ENCODE measurements around the gene UBP1. TPM values are rescaled to one million over a fixed set of nuclear protein-coding genes. Genes with fewer than 3 reads are reported as not detected.

UBP1 gene
- total and polyA plus RNA-seq, 2 donors (not counting 1 experiment from before 2014, with no cell fraction given) = 50.7 to 75.4 TPM

DNA sequence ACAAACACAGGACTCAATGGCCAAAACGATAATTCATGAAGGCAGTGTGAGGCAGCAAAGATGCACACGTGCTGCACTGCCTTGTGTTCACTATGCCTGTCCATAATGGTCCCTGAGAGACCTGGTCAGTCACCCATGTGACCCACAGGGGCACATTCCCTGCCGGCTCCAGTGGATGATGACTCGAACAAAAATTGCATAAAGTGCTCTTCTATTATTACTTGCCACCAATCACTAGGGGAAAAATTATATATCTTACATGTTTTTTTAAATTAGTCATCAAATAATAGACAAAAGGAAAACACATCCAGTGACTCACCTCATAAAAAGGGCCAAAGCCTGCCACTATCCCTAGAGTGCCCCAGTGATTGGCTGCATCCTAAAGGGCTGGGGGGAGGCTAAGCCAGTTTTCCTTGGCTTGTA lies 47.5 kb downstream of the UBP1 start:
- TF ChIP-seq EZH2 (IDR thresholded peaks at IDR 0.05; ENCODE audit: borderline replicate concordance, insufficient read depth, low read depth, low read length, poor library complexity, severe bottlenecking) (no peak), CTCF (IDR thresholded peaks at IDR 0.05) (no peak)
- H3K27ac ChIP-seq (ENCODE audit: low read length in 2 of 2) = no peak overlapping the region
- DNase-seq = no peak
- no peaks in the 10 kb centered on the region for H3K27me3 ChIP-seq (replicated peaks in 1 of 4; ENCODE audit: control extremely low read depth in 1 of 4, control insufficient read depth in 3 of 4, insufficient read depth in 4 of 4, low read length in 3 of 4)
- H3K9ac ChIP-seq (ENCODE audit: low read length) = no peak overlapping the region
- intact Hi-C loops (cut with micrococcal nuclease) = no loop called here
- Mint-ChIP-seq H3K27me3 (no peaks in the 10 kb centered on the region), H3K27ac (no peak overlapping the region), H3K9me3 (ENCODE audit: insufficient read depth) (no peaks in the 10 kb centered on the region), H3K4me3 (no peak overlapping the region), H3K4me1 (no peaks in the 10 kb centered on the region)
- WGBS (ENCODE audit: insufficient coverage) = 91% methylated on average over 2 of the region's 4 CpGs
- H3K79me2 ChIP-seq (ENCODE audit: control insufficient read depth, insufficient read depth, low read length) = no peaks in the 10 kb centered on the region
- H3K4me1 ChIP-seq (ENCODE audit: control insufficient read depth in 2 of 2, insufficient read depth in 2 of 2, low read length in 2 of 2) = no peaks in the 10 kb centered on the region
- no peak for ATAC-seq (ENCODE audit: low read depth)
- ChIA-PET POLR2A (no interaction called here), CTCF (no interaction called here)
- no peak overlapping the region for H3K4me2 ChIP-seq (replicated peaks; ENCODE audit: low read depth, low read length, poor library complexity, severe bottlenecking)
- peaks cover 1 to 84% of the 10 kb centered on the region in 2 experiments for H3K36me3 ChIP-seq (replicated peaks in 1 of 2; ENCODE audit: control extremely low read depth in 1 of 2, control insufficient read depth in 1 of 2, extremely low read depth in 1 of 2, insufficient read depth in 2 of 2, low read length in 1 of 2)
- H2AFZ ChIP-seq (ENCODE audit: insufficient read depth, low read depth, low read length, poor library complexity, severe bottlenecking) = no peak overlapping the region
- no peaks in the 10 kb centered on the region for H3K9me3 ChIP-seq (ENCODE audit: control extremely low read depth in 1 of 3, control insufficient read depth in 2 of 3, insufficient read depth in 1 of 3, low read length in 2 of 3)
- H3K4me3 ChIP-seq (ENCODE audit: control extremely low read depth in 1 of 5, extremely low read depth in 1 of 5, insufficient read depth in 1 of 5, low read depth in 2 of 5, low read length in 4 of 5) = no peak overlapping the region
- H4K20me1 ChIP-seq (ENCODE audit: control insufficient read depth, insufficient read depth, low read length, poor library complexity, severe bottlenecking) = no peaks in the 10 kb centered on the region

DNA sequence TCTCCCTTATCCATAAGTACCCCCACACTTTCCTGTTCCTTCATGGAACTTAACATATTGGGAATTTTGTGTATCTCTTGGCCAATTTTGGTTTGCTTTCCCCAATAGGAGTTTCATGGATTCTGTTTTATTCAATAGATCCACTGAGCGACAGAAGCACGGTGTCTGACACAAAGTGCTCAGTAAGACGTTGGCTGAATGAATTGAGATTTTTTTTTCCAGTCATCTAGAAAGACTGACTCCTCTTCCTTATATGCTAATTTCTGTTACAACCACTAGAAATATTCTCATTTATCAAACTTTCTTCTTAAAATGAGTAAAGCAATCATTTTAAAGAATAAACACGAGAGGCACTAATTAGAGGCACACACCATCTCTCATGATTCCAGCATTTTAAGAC lies 48.1 kb downstream of the UBP1 start:
- intact Hi-C loops (cut with micrococcal nuclease) = no loop called here
- DNase-seq = no peak
- H3K9ac ChIP-seq (ENCODE audit: low read length) = no peak overlapping the region
- Mint-ChIP-seq H3K4me1 (no peaks in the 10 kb centered on the region), H3K9me3 (ENCODE audit: insufficient read depth) (no peaks in the 10 kb centered on the region), H3K27ac (no peak overlapping the region), H3K4me3 (no peak overlapping the region), H3K27me3 (no peaks in the 10 kb centered on the region)
- no peaks in the 10 kb centered on the region for H3K9me3 ChIP-seq (ENCODE audit: control extremely low read depth in 1 of 3, control insufficient read depth in 2 of 3, insufficient read depth in 1 of 3, low read length in 2 of 3)
- TF ChIP-seq EZH2 (IDR thresholded peaks at IDR 0.05; ENCODE audit: borderline replicate concordance, insufficient read depth, low read depth, low read length, poor library complexity, severe bottlenecking) = no peak
- TF ChIP-seq CTCF (IDR thresholded peaks at IDR 0.05) = no peak
- H3K36me3 ChIP-seq (replicated peaks in 1 of 2; ENCODE audit: control extremely low read depth in 1 of 2, control insufficient read depth in 1 of 2, extremely low read depth in 1 of 2, insufficient read depth in 2 of 2, low read length in 1 of 2) = peaks cover 1 to 82% of the 10 kb centered on the region in 2 experiments
- H3K4me2 ChIP-seq (replicated peaks; ENCODE audit: low read depth, low read length, poor library complexity, severe bottlenecking) = no peak overlapping the region
- POLR2A ChIA-PET = no interaction called here
- H4K20me1 ChIP-seq (ENCODE audit: control insufficient read depth, insufficient read depth, low read length, poor library complexity, severe bottlenecking) = no peaks in the 10 kb centered on the region
- H3K27me3 ChIP-seq (replicated peaks in 1 of 4; ENCODE audit: control extremely low read depth in 1 of 4, control insufficient read depth in 3 of 4, insufficient read depth in 4 of 4, low read length in 3 of 4) = no peaks in the 10 kb centered on the region
- H3K79me2 ChIP-seq (ENCODE audit: control insufficient read depth, insufficient read depth, low read length) = no peaks in the 10 kb centered on the region
- no CpG with 5 or more reads among the region's 4 CpGs for WGBS (ENCODE audit: insufficient coverage)
- no peak for ATAC-seq (ENCODE audit: low read depth)
- CTCF ChIA-PET = no interaction called here
- no peaks in the 10 kb centered on the region for H3K4me1 ChIP-seq (ENCODE audit: control insufficient read depth in 2 of 2, insufficient read depth in 2 of 2, low read length in 2 of 2)
- H3K27ac ChIP-seq (ENCODE audit: low read length in 2 of 2) = no peak overlapping the region
- no peak overlapping the region for H3K4me3 ChIP-seq (ENCODE audit: control extremely low read depth in 1 of 5, extremely low read depth in 1 of 5, insufficient read depth in 1 of 5, low read depth in 2 of 5, low read length in 4 of 5)
- H2AFZ ChIP-seq (ENCODE audit: insufficient read depth, low read depth, low read length, poor library complexity, severe bottlenecking) = no peak overlapping the region
